ENCODE measurements around the gene PPM1F. TPM values are rescaled to one million over a fixed set of nuclear protein-coding genes. Genes with fewer than 3 reads are reported as not detected.

PPM1F gene
- total and polyA plus RNA-seq, 9 donors, result 38.0 to 63.9 (median 53.6) TPM

DNA sequence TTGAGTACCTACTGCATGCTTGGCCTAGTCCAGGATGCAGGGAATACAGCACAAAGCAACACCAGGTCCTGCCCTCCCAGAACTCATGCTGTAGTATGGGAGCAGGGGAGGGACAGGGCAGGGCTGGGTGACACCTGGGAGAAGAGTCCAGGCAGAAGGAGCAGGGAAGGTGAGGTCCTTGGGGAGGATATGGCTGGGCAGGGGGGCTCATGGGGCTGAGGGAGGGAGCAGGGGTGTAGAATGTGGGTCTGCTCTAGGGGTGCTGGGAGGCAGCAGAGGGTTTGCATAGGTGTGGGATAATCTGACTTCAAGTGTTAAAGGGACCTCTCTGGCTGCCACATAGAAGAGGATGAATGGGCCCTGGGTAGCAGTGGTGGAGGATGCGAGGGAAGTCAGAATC is 25.2 kb upstream of the PPM1F start:
- H3K4me1 ChIP-seq (ENCODE audit: control insufficient read depth, insufficient read depth, low read length), result peaks cover 12% of the 10 kb centered on the region
- H3K27me3 ChIP-seq (ENCODE audit: control insufficient read depth, insufficient read depth, low read length), result no peaks in the 10 kb centered on the region
- no peak for DNase-seq
- H3K9me3 ChIP-seq (replicated peaks; ENCODE audit: control insufficient read depth, low read depth, low read length), result no peaks in the 10 kb centered on the region
- H3K27ac ChIP-seq (ENCODE audit: low read length), result no peak overlapping the region
- H3K4me3 ChIP-seq (ENCODE audit: low read length), result no peak overlapping the region
- WGBS (ENCODE audit: insufficient coverage), result no CpG with 5 or more reads among the region's 1 CpG
- H3K36me3 ChIP-seq (ENCODE audit: control insufficient read depth, insufficient read depth, low read length), result peaks cover 40% of the 10 kb centered on the region

DNA sequence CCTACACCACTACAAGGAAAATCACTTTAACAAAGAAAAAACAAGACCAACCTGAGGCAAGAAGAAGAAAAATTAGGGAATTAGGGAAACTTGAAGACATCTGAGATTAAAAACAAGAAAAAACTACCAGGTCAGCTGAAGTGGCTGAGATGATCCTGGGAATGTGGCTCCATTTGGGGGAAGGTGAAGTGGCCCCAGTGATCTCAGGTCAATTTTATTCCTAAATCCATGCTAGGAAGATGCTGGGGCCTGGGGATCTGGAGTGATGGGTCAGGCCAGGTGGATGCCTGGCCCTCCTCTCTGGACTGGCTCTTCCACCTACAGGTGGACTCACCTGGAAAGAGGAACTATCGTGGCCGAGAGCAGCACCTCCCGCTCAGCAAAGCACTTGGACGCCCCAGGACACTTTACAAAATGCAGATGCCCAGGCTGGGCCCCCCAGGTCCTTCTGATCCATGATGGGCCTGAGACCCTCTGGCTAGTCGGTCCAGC is 23.3 kb upstream of the PPM1F start:
- Histone ChIP-seq H3K4me1 (ENCODE audit: control insufficient read depth, insufficient read depth, low read length) (peaks cover 2% of the 10 kb centered on the region), H3K36me3 (ENCODE audit: control insufficient read depth, insufficient read depth, low read length) (peaks cover 53% of the 10 kb centered on the region), H3K9me3 (replicated peaks; ENCODE audit: control insufficient read depth, low read depth, low read length) (no peaks in the 10 kb centered on the region), H3K27ac (ENCODE audit: low read length) (no peak overlapping the region), H3K4me3 (ENCODE audit: low read length) (no peak overlapping the region), H3K27me3 (ENCODE audit: control insufficient read depth, insufficient read depth, low read length) (no peaks in the 10 kb centered on the region)
- 95% methylated on average over 5 of the region's 5 CpGs for WGBS (ENCODE audit: insufficient coverage)
- no peak for DNase-seq

DNA sequence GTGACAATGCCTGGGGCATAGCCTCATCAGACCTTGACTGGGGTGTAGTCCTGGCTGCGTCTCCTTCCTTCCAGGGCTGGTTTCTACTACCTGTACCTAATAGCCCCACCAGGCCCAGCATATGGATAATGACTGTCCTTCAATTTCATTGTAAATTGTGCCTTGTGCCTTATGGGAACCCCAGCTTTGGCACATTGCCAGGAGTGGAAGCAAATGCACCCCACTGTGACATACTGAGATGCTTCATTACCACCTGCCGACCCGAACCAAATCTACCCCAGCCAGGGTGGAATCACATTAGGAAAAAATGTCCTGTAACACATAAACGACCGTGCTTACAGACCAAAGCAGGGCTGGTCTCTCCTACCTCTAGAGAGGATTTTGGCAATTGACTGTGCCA is 22.6 kb upstream of the PPM1F start:
- DNase-seq, result no peak
- no peak overlapping the region for H3K27ac ChIP-seq (ENCODE audit: low read length)
- H3K4me1 ChIP-seq (ENCODE audit: control insufficient read depth, insufficient read depth, low read length), result peaks cover 2% of the 10 kb centered on the region
- WGBS (ENCODE audit: insufficient coverage), result 93% methylated on average over 3 of the region's 5 CpGs
- no peak overlapping the region for H3K4me3 ChIP-seq (ENCODE audit: low read length)
- no peaks in the 10 kb centered on the region for H3K27me3 ChIP-seq (ENCODE audit: control insufficient read depth, insufficient read depth, low read length)
- H3K36me3 ChIP-seq (ENCODE audit: control insufficient read depth, insufficient read depth, low read length), result peaks cover 60% of the 10 kb centered on the region
- H3K9me3 ChIP-seq (replicated peaks; ENCODE audit: control insufficient read depth, low read depth, low read length), result no peaks in the 10 kb centered on the region

DNA sequence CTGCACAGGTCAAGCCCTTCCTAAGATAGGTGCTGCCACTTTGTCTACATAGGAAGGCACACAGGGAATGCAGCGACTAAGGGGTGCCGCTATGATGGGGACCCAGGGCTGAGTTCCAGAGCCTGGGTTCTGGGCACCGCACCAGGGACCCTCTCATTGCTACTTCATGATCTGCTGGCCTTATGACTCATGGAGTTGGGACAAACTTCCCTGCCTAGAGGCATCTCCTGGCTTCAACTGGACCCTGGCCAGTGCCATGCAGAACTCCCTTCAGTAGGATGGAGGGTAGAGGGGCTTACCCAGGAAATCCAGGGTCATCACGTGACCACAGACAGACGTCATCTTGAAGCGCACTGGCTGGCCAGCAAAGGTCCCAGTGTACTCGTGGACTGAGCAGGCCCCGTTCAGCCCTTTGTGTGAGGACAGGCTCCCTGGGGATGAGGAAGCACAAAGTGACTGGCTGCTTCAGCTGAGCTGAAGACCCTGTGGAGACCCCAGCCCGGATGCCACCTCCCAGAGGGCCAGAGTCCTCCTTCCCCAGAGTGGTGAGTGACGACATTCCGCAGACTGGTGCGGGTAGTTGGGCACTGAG is 21.5 kb upstream of the PPM1F start:
- Histone ChIP-seq H3K4me3 (ENCODE audit: low read length) (no peak overlapping the region), H3K27ac (ENCODE audit: low read length) (no peak overlapping the region), H3K4me1 (ENCODE audit: control insufficient read depth, insufficient read depth, low read length) (peaks cover 2% of the 10 kb centered on the region), H3K36me3 (ENCODE audit: control insufficient read depth, insufficient read depth, low read length) (peaks cover 65% of the 10 kb centered on the region), H3K9me3 (replicated peaks; ENCODE audit: control insufficient read depth, low read depth, low read length) (no peaks in the 10 kb centered on the region), H3K27me3 (ENCODE audit: control insufficient read depth, insufficient read depth, low read length) (no peaks in the 10 kb centered on the region)
- DNase-seq, result no peak
- WGBS (ENCODE audit: insufficient coverage), result 83% methylated on average over 7 of the region's 12 CpGs

DNA sequence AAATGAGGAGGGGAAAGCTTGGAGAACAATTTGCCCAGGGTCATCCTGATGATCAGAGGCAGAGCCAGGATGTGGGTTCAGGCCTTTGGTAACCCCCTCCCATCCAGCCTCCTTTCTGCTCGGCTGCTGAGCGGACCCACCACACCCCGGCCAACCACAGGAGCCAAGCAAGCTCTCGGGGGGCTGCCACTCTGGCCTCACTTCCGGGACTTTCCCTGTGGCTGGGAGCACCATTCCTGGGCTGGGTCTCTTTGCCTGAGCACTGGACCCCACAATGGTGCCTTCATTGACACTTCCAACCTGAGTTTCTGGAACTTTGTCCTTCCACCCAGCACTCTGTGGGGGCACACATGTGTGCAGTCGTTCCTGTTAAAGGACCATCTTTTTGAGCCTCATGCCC is 20.2 kb upstream of the PPM1F start:
- no peaks in the 10 kb centered on the region for H3K9me3 ChIP-seq (replicated peaks; ENCODE audit: control insufficient read depth, low read depth, low read length)
- whole genome bisulfite sequencing (ENCODE audit: insufficient coverage), result 79% methylated on average over 6 of the region's 6 CpGs
- H3K4me3 ChIP-seq (ENCODE audit: low read length), result no peak overlapping the region
- no peak for DNase-seq
- no peak overlapping the region for H3K27ac ChIP-seq (ENCODE audit: low read length)
- peaks cover 1% of the 10 kb centered on the region for H3K4me1 ChIP-seq (ENCODE audit: control insufficient read depth, insufficient read depth, low read length)
- peaks cover 76% of the 10 kb centered on the region for H3K36me3 ChIP-seq (ENCODE audit: control insufficient read depth, insufficient read depth, low read length)
- H3K27me3 ChIP-seq (ENCODE audit: control insufficient read depth, insufficient read depth, low read length), result no peaks in the 10 kb centered on the region

DNA sequence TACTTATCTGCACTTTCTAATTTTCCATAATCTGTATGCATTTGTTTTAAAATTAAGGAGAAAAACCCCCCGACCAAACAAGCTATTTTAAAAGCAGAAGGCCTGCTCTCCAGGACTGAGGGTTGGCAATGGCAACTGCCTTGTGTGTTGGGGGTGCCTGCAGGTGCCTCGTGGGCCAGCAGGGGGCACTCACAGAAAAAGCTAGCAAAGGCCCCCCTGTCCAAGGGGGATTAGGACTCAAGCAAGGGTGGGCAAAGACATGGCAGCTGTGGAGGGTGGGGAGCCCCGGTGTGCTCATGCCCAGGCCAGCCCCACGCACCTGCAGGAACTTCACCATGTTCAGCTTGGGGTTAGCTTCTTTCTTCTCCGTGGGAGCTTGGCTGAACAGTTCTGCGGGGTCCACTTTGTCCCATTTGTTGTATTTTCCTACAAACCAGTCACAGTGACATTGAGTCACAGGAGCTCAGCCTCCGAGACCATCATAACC is 19.7 kb upstream of the PPM1F start:
- H3K4me1 ChIP-seq (ENCODE audit: control insufficient read depth, insufficient read depth, low read length), result peaks cover 6% of the 10 kb centered on the region
- DNase-seq, result peak; percentile 41
- WGBS (ENCODE audit: insufficient coverage), result 60% methylated on average over 4 of the region's 7 CpGs

DNA sequence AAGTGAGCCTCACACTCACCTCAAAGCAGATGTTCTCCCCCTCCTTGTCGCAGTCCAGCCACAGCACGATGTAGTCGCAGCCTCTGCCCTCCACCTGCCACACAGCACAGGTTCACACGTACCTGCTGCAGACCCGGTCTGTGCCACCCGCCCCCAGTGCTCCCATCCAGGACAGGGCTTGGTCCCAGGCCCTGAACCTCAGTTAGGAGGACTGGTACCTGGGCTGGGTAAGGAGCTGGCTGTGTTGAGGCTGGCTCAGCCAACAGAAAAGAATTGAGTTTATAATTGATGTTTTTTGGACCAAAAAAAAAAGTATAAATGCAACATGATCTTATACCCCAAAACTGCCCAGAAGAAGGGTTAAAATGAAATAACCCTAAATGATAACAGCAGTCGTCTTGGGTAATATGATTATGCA is 19.2 kb upstream of the PPM1F start:
- WGBS (ENCODE audit: insufficient coverage), result 89% methylated on average over 5 of the region's 7 CpGs
- Histone ChIP-seq H3K4me3 (ENCODE audit: low read length) (no peak overlapping the region), H3K9me3 (replicated peaks; ENCODE audit: control insufficient read depth, low read depth, low read length) (no peaks in the 10 kb centered on the region), H3K27ac (ENCODE audit: low read length) (no peak overlapping the region), H3K27me3 (ENCODE audit: control insufficient read depth, insufficient read depth, low read length) (no peaks in the 10 kb centered on the region), H3K36me3 (ENCODE audit: control insufficient read depth, insufficient read depth, low read length) (peaks cover 86% of the 10 kb centered on the region), H3K4me1 (ENCODE audit: control insufficient read depth, insufficient read depth, low read length) (peaks cover 7% of the 10 kb centered on the region)
- no peak for DNase-seq

More for the DNA sequence above, 19.7 kb upstream of the PPM1F start:
- Histone ChIP-seq H3K27ac (ENCODE audit: low read length) (no peak overlapping the region), H3K4me3 (ENCODE audit: low read length) (no peak overlapping the region), H3K9me3 (replicated peaks; ENCODE audit: control insufficient read depth, low read depth, low read length) (no peaks in the 10 kb centered on the region), H3K36me3 (ENCODE audit: control insufficient read depth, insufficient read depth, low read length) (peaks cover 81% of the 10 kb centered on the region), H3K27me3 (ENCODE audit: control insufficient read depth, insufficient read depth, low read length) (no peaks in the 10 kb centered on the region)

DNA sequence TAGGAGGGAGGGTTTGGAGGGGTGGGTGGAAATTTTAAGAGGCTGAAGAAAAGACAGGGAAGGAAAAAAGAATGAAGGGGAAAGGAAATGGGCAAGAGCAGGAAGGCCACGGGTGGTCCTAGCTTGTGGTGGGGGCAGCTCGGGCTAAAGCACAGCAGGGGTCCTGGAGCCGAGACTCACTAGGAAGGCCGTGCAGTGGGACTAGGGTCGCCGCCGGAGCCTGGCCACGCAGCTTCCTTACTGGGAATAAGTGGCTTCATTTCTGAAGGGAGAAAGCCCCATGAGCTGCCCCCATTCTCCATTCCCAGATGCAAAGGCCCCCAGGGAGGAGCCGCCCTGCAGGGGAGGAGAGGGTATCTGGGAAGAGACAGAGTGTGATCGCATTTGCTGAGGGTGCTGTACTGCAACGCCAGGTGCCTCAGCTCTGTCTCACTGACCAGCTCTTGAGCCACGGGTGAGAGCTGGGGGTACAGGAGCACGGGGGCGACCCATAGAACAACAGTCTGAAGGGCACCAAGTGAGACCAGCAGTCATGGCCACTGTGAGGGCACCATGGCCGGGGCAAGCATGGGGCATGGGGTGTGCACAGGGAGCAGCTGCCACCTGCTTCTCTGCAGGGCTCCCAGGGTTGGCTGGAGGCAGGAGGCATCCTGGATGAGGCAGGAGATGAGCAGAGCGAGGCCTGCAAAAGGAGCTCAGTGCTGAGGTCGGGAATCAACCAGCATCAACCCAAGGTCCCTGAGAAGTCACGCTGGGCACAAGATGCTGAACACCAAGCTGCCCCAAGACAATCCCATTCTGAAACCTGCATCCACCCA is 18.4 kb upstream of the PPM1F start:
- Histone ChIP-seq H3K9me3 (replicated peaks; ENCODE audit: control insufficient read depth, low read depth, low read length) (no peaks in the 10 kb centered on the region), H3K27ac (ENCODE audit: low read length) (no peak overlapping the region), H3K27me3 (ENCODE audit: control insufficient read depth, insufficient read depth, low read length) (no peaks in the 10 kb centered on the region), H3K4me3 (ENCODE audit: low read length) (no peak overlapping the region), H3K4me1 (ENCODE audit: control insufficient read depth, insufficient read depth, low read length) (peaks cover 7% of the 10 kb centered on the region), H3K36me3 (ENCODE audit: control insufficient read depth, insufficient read depth, low read length) (peaks cover 92% of the 10 kb centered on the region)
- no peak for DNase-seq
- WGBS (ENCODE audit: insufficient coverage), result 89% methylated on average over 10 of the region's 18 CpGs

DNA sequence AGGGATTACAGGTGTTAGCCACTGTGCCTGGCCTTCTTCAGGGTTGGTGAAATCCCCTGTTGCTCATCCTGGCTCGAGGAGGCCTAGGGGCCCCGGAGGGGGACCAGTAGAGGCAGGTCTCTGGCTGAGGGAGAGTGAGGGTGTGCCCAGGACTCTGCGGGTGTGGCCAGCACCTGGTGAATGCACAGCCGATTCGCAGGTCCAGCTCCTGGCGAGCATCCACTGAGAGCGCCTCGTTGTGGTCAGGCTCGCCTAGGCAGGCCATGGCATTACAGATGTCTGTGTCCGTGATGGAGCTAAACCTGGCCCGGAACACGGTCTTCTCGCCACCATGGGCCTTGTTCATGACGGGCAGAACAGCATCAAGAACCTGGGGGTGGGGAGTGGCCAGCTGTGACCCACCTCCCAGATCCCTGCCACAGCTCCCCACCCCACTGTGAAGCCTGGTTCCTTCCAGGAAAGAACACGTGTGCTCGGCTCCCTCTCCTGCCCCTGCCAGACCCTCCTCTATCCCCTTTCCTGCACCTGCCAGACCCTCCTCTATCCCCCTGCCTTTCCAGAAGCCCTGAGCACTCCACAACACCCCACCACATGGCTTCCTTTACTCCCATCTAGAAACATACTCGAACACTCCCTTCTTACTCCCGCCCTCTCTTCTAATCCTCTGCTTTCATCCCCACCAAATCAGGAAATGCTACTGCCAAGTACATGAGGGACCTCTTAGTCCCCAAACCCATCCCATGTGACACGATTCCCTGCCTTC is 17.6 kb upstream of the PPM1F start:
- peaks cover 7% of the 10 kb centered on the region for H3K4me1 ChIP-seq (ENCODE audit: control insufficient read depth, insufficient read depth, low read length)
- no peaks in the 10 kb centered on the region for H3K9me3 ChIP-seq (replicated peaks; ENCODE audit: control insufficient read depth, low read depth, low read length)
- H3K27ac ChIP-seq (ENCODE audit: low read length), result no peak overlapping the region
- peaks cover 94% of the 10 kb centered on the region for H3K36me3 ChIP-seq (ENCODE audit: control insufficient read depth, insufficient read depth, low read length)
- no peak for DNase-seq
- WGBS (ENCODE audit: insufficient coverage), result 85% methylated on average over 14 of the region's 19 CpGs
- H3K27me3 ChIP-seq (ENCODE audit: control insufficient read depth, insufficient read depth, low read length), result no peaks in the 10 kb centered on the region
- no peak overlapping the region for H3K4me3 ChIP-seq (ENCODE audit: low read length)

Measured in muscle of leg (tissue), 11 donors.